ENCODE measurements around the gene ZBTB4.

The ZBTB4 gene, protein sequence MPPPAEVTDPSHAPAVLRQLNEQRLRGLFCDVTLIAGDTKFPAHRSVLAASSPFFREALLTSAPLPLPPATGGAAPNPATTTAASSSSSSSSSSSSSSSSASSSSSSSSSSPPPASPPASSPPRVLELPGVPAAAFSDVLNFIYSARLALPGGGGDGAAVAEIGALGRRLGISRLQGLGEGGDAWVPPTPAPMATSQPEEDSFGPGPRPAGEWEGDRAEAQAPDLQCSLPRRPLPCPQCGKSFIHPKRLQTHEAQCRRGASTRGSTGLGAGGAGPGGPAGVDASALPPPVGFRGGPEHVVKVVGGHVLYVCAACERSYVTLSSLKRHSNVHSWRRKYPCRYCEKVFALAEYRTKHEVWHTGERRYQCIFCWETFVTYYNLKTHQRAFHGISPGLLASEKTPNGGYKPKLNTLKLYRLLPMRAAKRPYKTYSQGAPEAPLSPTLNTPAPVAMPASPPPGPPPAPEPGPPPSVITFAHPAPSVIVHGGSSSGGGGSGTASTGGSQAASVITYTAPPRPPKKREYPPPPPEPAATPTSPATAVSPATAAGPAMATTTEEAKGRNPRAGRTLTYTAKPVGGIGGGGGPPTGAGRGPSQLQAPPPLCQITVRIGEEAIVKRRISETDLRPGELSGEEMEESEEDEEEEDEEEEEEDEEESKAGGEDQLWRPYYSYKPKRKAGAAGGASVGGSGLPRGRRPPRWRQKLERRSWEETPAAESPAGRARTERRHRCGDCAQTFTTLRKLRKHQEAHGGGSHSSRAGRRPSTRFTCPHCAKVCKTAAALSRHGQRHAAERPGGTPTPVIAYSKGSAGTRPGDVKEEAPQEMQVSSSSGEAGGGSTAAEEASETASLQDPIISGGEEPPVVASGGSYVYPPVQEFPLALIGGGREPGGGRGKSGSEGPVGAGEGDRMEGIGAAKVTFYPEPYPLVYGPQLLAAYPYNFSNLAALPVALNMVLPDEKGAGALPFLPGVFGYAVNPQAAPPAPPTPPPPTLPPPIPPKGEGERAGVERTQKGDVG

DNA sequence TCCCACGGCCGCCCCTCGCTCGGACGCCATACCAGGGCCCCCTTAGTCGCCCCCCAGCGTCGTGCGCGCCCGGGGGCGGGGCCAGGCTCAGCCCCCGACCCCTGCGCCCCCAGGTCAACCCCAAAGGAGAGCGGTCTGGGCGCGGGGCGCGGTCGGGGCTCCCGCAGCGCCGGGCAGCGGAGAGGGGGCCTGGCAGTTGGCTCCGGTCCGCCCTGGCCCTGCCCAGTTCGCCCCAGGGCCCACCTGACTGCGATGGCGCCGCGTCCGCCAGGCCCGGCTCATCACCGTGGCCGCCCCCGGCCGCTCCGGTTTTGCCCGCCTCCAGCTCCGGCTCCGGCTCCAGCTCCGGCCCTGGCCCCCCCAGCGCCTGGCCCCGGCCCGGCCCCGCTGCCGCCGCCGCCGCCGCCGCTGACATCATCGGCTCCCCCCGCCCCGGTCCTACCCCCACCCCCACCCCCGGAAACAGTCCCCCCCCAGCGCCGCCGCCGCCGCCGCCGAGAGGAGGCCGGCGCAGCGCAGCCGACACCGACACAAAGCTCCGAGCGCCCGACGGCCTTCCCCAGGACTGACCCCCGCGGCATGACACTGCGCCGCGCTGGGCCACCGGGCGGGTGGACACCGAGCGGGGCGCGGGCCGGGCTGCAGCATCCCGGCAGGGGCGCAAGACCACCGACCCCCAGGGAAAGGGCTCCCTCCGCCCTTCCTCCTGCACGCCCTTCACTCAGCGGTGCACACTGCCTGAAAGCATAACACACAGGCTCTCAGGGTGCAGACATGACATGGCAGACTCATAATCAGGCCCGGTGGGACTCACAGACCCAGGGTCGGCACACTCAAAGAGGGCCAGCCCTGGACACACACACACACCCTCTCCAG, at the start of gene ZBTB4:
ZBTB4 (minus strand) TSS at position 419 of the 876 bp plus-strand sequence. CDS start 12,830 bp downstream, outside the sequence.
- DNase-seq, result peak; percentile 60 to 65

DNA sequence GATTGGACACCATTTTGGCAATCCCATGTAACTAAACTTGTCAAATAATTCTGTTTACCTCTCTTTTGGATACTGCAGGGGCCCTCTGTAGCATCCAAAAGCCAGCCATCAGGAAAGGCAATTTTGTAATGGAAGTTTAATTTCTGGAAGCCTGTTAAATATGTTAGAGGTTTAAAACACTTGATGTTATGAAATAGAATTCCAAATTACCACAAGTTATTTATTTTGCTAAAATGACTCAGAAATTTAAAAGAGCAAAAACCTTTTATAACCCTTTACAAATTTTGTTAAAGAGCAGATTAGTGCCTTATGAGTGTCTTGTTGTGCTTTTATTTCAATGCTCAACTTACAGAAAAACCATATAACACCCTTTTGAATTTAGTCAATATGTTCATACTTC, 49.4 kb upstream of the ZBTB4 start:
- no peak for DNase-seq

DNA sequence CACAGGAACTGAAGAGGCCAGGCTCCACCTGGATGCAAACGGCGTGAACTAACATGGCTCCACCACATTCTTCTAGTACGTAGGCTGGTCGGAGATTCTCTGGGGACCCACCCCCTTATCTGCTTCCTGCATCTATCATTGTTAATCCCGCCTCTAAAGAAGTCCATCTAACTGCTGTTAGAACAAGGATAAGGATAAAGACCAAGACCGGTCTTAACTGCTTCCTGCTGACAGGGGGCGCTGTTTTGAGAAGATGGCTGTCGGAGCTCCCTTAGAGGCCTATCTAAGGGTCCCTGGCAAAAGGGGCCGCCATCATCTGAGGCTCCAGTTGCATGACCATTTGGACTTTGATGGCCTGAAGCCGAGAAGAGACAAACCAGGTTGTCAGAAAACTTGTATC, 43.6 kb upstream of the ZBTB4 start:
- peak; percentile 36 to 46 for DNase-seq

DNA sequence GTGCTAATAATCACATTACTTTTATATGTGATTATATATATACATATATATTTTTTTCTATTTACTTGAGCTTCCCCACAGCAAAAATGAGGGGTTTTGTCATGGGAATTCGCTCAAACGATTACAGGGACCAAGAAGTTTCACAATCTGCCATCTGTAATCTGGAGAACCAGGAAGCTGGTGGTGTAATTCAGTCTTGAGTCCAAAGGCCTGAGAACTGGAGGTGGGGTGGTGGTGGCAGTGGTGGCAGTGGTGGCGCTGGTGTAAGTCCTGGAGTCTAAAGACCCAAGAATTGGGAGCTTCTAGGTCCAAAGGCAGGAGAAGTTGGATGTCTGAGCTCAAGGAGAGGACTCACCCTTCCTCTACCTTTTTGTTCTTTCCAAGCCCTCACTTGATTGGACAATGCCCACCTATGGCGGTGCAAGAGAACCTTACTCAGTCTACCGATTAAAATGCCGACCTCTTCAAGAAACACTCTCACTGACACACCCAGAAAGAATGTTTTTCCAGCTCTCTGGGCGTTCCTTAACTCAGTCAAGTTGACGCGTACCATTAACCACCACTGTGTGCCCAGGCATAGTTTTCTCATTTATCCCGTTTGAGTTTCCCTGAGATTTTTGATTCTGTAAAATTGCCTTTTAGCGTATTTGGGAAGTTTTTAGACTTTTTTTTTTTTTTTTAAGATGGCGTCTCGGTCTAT, 36.6 kb upstream of the ZBTB4 start:
- DNase-seq, result no peak

DNA sequence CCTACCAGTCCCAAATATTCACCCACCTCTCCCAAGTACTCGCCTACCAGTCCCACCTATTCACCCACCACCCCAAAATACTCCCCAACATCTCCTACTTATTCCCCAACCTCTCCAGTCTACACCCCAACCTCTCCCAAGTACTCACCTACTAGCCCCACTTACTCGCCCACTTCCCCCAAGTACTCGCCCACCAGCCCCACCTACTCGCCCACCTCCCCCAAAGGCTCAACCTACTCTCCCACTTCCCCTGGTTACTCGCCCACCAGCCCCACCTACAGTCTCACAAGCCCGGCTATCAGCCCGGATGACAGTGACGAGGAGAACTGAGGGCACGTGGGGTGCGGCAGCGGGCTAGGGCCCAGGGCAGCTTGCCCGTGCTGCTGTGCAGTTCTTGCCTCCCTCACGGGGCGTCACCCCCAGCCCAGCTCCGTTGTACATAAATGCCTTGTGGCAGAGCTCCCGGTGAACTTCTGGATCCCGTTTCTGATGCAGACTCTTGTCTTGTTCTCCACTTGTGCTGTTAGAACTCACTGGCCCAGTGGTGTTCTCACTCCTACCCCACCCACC, 34.5 kb upstream of the ZBTB4 start:
- peak in 1 of 2 donors; percentile 23 for DNase-seq

DNA sequence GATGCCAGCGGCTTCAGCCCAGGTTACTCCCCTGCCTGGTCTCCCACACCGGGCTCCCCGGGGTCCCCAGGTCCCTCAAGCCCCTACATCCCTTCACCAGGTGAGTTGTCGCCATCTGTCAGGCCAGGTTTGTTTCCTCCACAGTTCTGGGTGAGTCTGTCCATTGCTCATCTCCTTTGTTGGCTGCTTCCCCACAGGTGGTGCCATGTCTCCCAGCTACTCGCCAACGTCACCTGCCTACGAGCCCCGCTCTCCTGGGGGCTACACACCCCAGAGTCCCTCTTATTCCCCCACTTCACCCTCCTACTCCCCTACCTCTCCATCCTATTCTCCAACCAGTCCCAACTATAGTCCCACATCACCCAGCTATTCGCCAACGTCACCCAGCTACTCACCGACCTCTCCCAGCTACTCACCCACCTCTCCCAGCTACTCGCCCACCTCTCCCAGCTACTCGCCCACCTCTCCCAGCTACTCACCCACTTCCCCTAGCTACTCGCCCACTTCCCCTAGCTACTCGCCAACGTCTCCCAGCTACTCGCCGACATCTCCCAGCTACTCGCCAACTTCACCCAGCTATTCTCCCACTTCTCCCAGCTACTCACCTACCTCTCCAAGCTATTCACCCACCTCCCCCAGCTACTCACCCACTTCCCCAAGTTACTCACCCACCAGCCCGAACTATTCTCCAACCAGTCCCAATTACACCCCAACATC, 33.6 kb upstream of the ZBTB4 start:
- no peak for DNase-seq

DNA sequence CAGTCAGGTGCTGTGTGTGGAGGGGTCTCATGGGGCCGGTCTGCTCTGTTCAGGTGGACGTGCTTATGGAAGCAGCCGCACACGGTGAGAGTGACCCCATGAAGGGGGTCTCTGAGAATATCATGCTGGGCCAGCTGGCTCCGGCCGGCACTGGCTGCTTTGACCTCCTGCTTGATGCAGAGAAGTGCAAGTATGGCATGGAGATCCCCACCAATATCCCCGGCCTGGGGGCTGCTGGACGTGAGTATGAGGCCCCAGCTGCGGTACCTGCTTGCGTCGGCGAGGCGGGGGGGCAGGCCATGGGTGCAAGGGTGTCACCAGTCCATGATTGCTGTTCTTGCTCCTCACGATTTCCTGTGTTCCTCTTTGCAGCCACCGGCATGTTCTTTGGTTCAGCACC, 32.7 kb upstream of the ZBTB4 start:
- no peak for DNase-seq

DNA sequence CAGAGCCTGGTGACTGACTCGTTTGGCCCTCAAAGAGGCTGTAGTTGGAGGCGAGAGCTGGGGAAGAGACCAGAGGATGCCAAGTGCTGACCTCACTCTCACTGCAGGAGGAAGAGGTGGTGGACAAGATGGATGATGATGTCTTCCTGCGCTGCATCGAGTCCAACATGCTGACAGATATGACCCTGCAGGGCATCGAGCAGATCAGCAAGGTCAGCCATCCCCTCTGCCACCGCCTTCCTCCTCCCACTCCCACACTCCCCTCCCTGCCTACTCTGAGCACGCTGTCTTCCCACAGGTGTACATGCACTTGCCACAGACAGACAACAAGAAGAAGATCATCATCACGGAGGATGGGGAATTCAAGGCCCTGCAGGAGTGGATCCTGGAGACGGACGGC, 31.7 kb upstream of the ZBTB4 start:
- no peak for DNase-seq

DNA sequence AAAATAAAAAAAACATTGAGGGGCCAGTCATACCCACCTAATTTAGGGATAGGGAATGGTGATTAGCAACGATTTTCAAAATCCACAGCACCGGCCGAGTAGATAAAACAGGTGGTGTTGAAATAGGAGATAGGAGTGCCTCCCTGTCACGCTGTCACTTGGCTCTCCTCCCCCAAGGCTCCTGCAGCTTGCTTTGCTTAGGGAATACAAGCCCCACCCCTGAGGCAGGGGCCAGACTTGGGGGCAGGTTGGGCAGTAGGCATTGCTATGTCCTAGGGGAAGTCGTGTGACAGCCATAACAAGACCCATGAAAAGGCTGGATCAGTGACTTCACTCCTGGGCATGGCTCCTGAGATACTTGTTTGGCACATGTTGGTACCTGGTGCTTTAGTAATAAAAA, 30.5 kb upstream of the ZBTB4 start:
- no peak for DNase-seq

DNA sequence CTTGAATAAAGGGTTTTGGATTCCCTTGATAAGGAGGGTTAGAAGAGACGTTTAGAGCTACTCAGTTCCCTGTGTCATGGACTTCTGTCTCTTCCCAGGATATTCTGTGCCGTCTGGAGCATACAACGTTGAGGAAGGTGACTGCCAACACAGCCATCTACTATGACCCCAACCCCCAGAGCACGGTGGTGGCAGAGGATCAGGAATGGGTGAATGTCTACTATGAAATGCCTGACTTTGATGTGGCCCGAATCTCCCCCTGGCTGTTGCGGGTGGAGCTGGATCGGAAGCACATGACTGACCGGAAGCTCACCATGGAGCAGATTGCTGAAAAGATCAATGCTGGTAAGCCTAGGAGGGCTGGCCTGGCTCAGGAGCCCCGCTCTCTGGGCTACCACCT, 29.4 kb upstream of the ZBTB4 start:
- no peak for DNase-seq

DNA sequence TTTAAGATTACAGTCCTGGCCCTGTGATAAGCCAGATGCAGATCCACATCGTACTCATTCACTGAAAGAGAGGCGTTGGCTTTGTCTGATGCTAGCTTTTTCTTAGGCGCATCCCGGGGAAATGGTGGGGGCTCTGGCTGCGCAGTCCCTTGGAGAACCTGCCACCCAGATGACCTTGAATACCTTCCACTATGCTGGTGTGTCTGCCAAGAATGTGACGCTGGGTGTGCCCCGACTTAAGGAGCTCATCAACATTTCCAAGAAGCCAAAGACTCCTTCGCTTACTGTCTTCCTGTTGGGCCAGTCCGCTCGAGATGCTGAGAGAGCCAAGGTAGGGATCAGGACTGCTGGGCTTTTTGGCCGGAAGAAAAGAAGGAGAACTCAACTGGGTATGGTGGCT, 28.7 kb upstream of the ZBTB4 start:
- no peak for DNase-seq

DNA sequence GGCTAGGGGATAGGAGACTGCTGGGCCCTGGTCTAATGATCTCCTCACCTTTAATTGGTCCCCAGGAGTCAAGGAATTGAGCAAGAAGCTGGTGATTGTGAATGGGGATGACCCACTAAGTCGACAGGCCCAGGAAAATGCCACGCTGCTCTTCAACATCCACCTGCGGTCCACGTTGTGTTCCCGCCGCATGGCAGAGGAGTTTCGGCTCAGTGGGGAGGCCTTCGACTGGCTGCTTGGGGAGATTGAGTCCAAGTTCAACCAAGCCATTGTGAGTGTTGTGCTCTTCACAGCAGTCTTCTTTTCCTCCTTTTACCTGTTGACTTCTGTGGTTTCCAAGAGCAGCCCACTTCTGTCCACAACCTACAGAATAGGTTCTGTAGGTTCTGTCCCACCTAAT, 24.1 kb upstream of the ZBTB4 start:
- DNase-seq, result no peak

DNA sequence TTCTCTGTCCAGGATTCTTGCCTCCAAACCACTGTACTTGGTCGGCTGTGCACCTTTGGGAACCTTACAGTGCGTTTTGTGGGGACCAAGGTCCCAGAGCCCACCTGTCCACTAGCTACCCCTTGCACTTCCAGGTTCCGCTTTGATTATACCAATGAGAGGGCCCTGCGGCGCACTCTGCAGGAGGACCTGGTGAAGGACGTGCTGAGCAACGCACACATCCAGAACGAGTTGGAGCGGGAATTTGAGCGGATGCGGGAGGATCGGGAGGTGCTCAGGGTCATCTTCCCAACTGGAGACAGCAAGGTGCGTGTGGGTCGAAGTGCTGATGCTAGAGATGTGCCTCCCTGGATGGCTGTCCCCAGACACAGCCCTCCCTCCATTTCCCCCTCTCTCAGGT, 23.6 kb upstream of the ZBTB4 start:
- no peak for DNase-seq

DNA sequence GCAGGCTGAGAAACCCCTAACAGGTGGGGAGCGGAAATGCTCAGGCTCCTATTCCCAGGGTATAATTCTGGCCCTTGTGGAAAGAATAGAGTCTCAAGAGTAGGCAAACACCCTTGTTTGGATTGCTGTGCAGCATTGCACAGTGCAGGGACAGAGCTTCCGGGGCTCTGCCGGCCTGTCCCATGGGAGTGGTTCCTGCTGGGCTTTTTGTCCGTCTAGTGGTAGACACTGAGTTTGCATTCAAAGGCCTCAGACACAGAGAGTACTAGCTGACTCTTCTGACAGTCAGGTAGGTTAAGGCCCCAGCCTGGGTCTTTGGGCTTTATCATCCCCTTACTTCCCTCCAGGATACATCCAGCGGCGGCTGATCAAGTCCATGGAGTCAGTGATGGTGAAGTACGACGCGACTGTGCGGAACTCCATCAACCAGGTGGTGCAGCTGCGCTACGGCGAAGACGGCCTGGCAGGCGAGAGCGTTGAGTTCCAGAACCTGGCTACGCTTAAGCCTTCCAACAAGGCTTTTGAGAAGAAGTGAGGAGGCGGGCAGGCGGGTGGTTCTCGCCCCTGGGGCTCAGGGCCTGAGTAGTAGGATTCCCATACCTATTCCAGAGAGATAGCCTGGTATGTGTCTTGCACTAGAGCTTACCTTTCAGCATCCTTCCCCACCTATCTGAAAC, 22.9 kb upstream of the ZBTB4 start:
- no peak for DNase-seq

DNA sequence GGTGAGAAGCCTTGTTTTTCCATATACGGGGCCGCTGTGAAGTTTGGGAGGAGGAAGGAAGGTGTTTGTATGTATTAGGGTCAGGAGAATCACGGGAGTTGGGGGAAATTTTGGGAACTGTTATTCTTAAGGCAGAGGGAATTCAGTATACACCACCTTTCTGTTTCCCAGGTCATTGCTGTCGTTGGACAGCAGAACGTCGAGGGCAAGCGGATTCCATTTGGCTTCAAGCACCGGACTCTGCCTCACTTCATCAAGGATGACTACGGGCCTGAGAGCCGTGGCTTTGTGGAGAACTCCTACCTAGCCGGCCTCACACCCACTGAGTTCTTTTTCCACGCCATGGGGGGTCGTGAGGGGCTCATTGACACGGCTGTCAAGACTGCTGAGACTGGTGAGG, 22.3 kb upstream of the ZBTB4 start:
- no peak for DNase-seq

DNA sequence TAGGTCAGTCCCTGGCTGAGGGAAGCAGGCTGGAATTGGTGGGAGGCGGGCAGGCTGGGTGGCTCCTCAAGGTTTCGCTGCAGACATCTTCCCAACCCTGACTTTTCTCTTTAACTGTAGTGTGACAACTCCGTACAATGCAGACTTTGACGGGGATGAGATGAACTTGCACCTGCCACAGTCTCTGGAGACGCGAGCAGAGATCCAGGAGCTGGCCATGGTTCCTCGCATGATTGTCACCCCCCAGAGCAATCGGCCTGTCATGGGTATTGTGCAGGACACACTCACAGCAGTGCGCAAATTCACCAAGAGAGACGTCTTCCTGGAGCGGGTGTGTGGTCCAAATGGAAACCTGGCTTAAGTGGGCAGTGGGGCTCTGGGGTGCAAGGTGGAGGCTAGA, 19.7 kb upstream of the ZBTB4 start:
- DNase-seq, result no peak

DNA sequence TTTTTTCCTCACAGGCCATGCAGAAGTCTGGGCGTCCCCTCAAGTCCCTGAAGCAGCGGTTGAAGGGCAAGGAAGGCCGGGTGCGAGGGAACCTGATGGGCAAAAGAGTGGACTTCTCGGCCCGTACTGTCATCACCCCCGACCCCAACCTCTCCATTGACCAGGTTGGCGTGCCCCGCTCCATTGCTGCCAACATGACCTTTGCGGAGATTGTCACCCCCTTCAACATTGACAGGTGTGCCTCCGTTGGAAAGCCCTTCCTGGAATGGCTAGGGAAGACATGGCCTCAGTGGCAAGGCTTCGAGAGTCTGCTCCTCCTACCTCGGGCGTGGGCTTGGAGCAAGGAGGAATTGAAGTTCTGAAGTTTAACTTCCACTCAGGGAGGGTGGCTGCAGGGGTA, 18.2 kb upstream of the ZBTB4 start:
- no peak for DNase-seq

DNA sequence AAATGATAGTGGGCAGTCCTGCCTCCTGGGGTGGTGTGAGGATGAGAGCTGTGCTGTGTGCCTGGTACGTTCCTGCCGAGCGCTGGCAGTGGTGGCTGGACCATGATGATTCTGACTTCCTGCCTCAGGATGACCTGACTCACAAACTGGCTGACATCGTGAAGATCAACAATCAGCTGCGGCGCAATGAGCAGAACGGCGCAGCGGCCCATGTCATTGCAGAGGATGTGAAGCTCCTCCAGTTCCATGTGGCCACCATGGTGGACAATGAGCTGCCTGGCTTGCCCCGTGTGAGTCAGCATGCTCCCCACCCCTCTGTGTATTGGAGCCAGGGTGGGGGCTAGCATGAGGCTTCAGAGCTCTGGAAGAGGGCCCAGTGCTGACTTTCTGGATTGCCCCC, 17.8 kb upstream of the ZBTB4 start:
- no peak for DNase-seq

DNA sequence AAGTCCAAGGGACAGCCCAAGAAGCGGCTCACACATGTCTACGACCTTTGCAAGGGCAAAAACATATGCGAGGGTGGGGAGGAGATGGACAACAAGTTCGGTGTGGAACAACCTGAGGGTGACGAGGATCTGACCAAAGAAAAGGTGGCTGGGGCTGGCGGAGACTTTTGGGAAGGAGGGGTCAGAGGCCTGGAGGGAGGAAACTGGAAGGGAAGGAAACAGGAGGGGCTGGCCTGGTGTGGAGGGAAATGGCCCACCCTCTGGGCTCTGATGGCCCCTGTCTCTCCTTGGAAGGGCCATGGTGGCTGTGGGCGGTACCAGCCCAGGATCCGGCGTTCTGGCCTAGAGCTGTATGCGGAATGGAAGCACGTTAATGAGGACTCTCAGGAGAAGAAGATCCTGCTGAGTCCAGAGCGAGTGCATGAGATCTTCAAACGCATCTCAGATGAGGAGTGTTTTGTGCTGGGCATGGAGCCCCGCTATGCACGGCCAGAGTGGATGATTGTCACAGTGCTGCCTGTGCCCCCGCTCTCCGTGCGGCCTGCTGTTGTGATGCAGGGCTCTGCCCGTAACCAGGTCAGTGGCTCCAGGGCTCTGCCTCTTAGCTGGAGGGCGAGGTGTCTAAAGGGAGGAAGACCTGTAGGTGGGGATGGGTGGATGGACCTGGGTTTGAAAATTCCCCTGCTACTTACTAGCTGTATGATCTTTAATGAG, 17.2 kb upstream of the ZBTB4 start:
- no peak for DNase-seq

DNA sequence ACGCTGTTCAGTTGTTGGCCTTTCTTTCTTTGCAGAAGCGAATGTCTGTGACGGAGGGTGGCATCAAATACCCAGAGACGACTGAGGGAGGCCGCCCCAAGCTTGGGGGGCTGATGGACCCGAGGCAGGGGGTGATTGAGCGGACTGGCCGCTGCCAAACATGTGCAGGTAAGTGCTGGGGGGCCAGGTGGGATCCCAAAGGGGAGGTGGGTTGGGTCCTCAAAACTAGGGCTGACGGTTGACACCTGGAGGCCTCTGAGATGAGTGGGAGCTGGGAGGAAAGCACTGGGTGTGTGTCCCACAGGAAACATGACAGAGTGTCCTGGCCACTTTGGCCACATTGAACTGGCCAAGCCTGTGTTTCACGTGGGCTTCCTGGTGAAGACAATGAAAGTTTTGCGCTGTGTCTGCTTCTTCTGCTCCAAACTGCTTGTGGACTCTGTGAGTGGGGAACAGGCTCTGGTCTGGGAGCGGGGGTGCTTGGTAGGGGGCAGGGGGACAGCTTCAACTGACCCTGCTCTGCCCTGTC, 16.5 kb upstream of the ZBTB4 start:
- no peak for DNase-seq
